CD14-positive monocyte (primary cell): ENCODE results near the gene GZMA. TPM values are rescaled to one million over a fixed set of nuclear protein-coding genes. Genes with fewer than 3 reads are reported as not detected.
"Not testable (repeated sequence)": the region's sequence is repeated elsewhere in the genome, so short reads cannot be mapped to it uniquely, and the experiment has no call there.

ENCODE experiments used
- DNase-seq, 3 donors: peaks; one replicate each; pipeline ENCODE4 v3.0.0-alpha.2; 2011 to 2022
- H2AFZ ChIP-seq: 2 replicates; pipeline ENCODE4 v1.6.0; 2012; ENCODE audit warnings: mild to moderate bottlenecking, low read depth, low read length, inconsistent platforms; ENCODE audit not compliant: insufficient read depth, poor library complexity, severe bottlenecking
- H3K27ac ChIP-seq, 2 donors: 1 replicate in 1 of 2; 2 replicates in 1 of 2; pipeline ENCODE4 v1.5.1; 2012 to 2013; ENCODE audit warnings: low read length in 2 of 2, control low read depth in 1 of 2, inconsistent platforms in 1 of 2, low read depth in 1 of 2, mild to moderate bottlenecking in 1 of 2
- H3K27me3 ChIP-seq, 2 donors: one replicate each; pipeline versions ENCODE4 v1.6.0 to v1.6.1; 2011 to 2013; ENCODE audit warnings: low read length in 2 of 2; ENCODE audit not compliant: control insufficient read depth in 2 of 2, insufficient read depth in 2 of 2
- H3K36me3 ChIP-seq, 2 donors: replicated peaks in 1 of 2; 1 replicate in 1 of 2; 2 replicates in 1 of 2; pipeline versions ENCODE4 v1.5.1 to v1.6.1; 2012 to 2013; ENCODE audit warnings: low read length in 2 of 2, control low read depth in 1 of 2, inconsistent platforms in 1 of 2, mild to moderate bottlenecking in 1 of 2; ENCODE audit not compliant: insufficient read depth in 2 of 2, control insufficient read depth in 1 of 2
- H3K4me1 ChIP-seq, 2 donors: 1 replicate in 1 of 2; 2 replicates in 1 of 2; pipeline versions ENCODE4 v1.5.1 to v1.6.1; 2012 to 2013; ENCODE audit warnings: low read length in 2 of 2, control low read depth in 1 of 2, inconsistent platforms in 1 of 2, mild to moderate bottlenecking in 1 of 2, moderate library complexity in 1 of 2; ENCODE audit not compliant: insufficient read depth in 2 of 2, control insufficient read depth in 1 of 2
- H3K4me2 ChIP-seq: replicated peaks from 2 replicates; pipeline ENCODE3; 2012; ENCODE audit warnings: low read length, moderate library complexity, mild to moderate bottlenecking; ENCODE audit not compliant: poor library complexity, severe bottlenecking; ENCODE audit errors: extremely low read depth
- H3K4me3 ChIP-seq, 3 experiments: fragments of 200-600 bp in 1 of 3; sonication (generic) in 1 of 3; replicated peaks in 1 of 3; 1 replicate in 2 of 3; 2 replicates in 1 of 3; pipeline ENCODE4 v1.5.1; 2011 to 2013; ENCODE audit warnings: low read length in 3 of 3, mild to moderate bottlenecking in 3 of 3, control low read depth in 2 of 3, low read depth in 2 of 3, inconsistent platforms in 1 of 3, moderate library complexity in 1 of 3
- H3K79me2 ChIP-seq: 2 replicates; pipeline ENCODE4 v1.6.0; 2012; ENCODE audit warnings: mild to moderate bottlenecking, control low read depth, inconsistent platforms, low read length, moderate library complexity; ENCODE audit not compliant: insufficient read depth
- H3K9ac ChIP-seq: 2 replicates; pipeline ENCODE4 v1.6.0; 2017; ENCODE audit warnings: low read length, mild to moderate bottlenecking; ENCODE audit not compliant: insufficient read depth, poor library complexity, severe bottlenecking
- H3K9me3 ChIP-seq, 2 donors: replicated peaks in 1 of 2; 1 replicate in 1 of 2; 2 replicates in 1 of 2; pipeline versions ENCODE4 v1.5.1 to v1.6.1; 2012 to 2013; ENCODE audit warnings: low read length in 2 of 2, control low read depth in 1 of 2; ENCODE audit not compliant: control insufficient read depth in 1 of 2, insufficient read depth in 1 of 2
- H4K20me1 ChIP-seq: 2 replicates; pipeline ENCODE4 v1.6.0; 2012; ENCODE audit warnings: mild to moderate bottlenecking, low read length, control low read depth, moderate library complexity; ENCODE audit not compliant: insufficient read depth
- H3K27ac Mint-ChIP-seq, 7 donors: one replicate each; pipeline ENCODE4 v1.8.0; 2020; ENCODE audit warnings: mild to moderate bottlenecking in 7 of 7, mixed read lengths in 7 of 7, moderate library complexity in 6 of 7, inconsistent platforms in 2 of 7
- H3K27me3 Mint-ChIP-seq, 3 donors: one replicate each; pipeline ENCODE4 v1.8.0; 2021 to 2022; ENCODE audit warnings: low read depth in 3 of 3, mild to moderate bottlenecking in 3 of 3, mixed read lengths in 3 of 3, moderate library complexity in 3 of 3, inconsistent platforms in 1 of 3
- H3K36me3 Mint-ChIP-seq, 2 donors: one replicate each; pipeline ENCODE4 v1.8.0; 2020; ENCODE audit warnings: mixed read lengths in 2 of 2, inconsistent platforms in 1 of 2, mild to moderate bottlenecking in 1 of 2
- H3K4me1 Mint-ChIP-seq: one replicate; pipeline ENCODE4 v1.8.0; 2020; ENCODE audit warnings: mild to moderate bottlenecking, mixed read lengths
- H3K4me3 Mint-ChIP-seq, 2 donors: one replicate each; pipeline ENCODE4 v1.8.0; 2020; ENCODE audit warnings: mild to moderate bottlenecking in 2 of 2, mixed read lengths in 2 of 2, moderate library complexity in 1 of 2
- H3K9me3 Mint-ChIP-seq, 7 donors: one replicate each; pipeline ENCODE4 v1.8.0; 2020 to 2022; ENCODE audit warnings: mixed read lengths in 7 of 7, mild to moderate bottlenecking in 6 of 7, moderate library complexity in 6 of 7, inconsistent platforms in 2 of 7
- WGBS: methylation state at CpG from one replicate; pipeline ENCODE4 v1.1.5; 2013; ENCODE audit warnings: missing lambda C conversion rate; ENCODE audit not compliant: insufficient coverage; 5-methylcytosine and 5-hydroxymethylcytosine counted together
- intact Hi-C, 2 donors: fragments of 100-400 bp; cut with micrococcal nuclease; formaldehyde crosslinking; loops; one replicate each; pipeline versions ENCODE4 v1.15.0 to v1.15.1; 2023
- polyA plus RNA-seq, 3 donors: library from polyadenylated mRNA; depleted of rRNA in 1 of 3; unstranded in 2 of 3; stranded (reverse) in 1 of 3; fragments of 300-500 nt in 2 of 3; fragments of >200 nt in 1 of 3; fragmentation: Illumina TruSeq in 2 of 3; gene quantifications; 1 replicate in 2 of 3; 2 replicates in 1 of 3; pipeline ENCODE4 v1.2.3, GENCODE V29; 2012 to 2021
- TF ChIP-seq, protein P1 (sequence below): fragments of 200-600 bp; IDR thresholded peaks from one replicate; pipeline ENCODE4 v1.8.0; 2022; ENCODE audit warnings: antibody characterized with exemption, mild to moderate bottlenecking

Gene GZMA
- polyA plus RNA-seq, 3 donors, result 2.3 to 2.6 TPM; not detected in 1

DNA sequence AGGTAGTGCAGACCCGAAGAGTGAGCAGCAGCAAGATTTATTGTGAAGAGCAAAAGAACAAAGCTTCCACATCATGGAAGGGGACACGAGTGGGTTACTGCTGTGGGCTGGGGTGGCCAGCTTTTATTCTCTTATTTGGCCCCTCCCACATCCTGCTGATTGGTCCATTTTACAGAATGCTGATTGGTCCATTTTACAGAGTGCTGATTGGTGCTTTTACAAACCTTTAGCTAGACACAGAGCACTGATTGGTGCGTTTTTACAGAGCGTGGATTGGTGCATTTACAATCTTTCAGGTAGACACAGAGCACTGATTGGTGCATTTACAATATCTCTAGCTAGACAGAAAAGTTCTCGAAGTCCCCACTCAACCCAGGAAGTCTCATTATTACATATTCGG, 11.4 kb upstream of the GZMA start:
- not testable (repeated sequence) for H3K36me3 Mint-ChIP-seq

DNA sequence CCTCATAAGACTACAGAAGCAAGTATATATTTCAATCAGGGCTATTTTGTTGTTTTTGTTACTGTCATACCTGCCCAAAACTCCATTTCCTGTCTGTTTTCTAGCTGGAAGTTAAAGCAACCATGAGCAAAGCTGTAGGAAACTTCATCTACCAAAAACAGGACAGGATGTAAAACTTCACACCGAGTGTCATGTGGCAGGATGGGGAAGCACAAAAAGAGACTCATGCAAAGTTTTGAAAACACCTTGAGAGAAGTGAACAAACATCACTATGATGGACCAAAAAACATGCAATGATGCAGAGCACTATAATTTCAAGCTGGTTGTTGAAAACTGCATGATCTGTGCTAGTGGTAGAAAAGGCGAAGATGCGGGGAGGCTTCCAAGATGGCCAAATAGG, 6.3 kb upstream of the GZMA start:
- Histone ChIP-seq H3K9ac (no peak overlapping the region), H3K9me3 (no peaks in the 10 kb centered on the region), H3K79me2 (no peaks in the 10 kb centered on the region), H3K4me2 (no peak overlapping the region), H3K27ac (no peak overlapping the region), H3K4me3 (no peak overlapping the region), H2AFZ (no peak overlapping the region), H3K4me1 (no peaks in the 10 kb centered on the region), H3K36me3 (no peaks in the 10 kb centered on the region), H3K27me3 (no peaks in the 10 kb centered on the region), H4K20me1 (no peaks in the 10 kb centered on the region)
- DNase-seq, result no peak
- H3K4me3 Mint-ChIP-seq, result no peak overlapping the region
- WGBS, result 65% methylated on average over 2 of the region's 3 CpGs
- intact Hi-C loops, result no loop called here
- TF ChIP-seq, protein P1, sequence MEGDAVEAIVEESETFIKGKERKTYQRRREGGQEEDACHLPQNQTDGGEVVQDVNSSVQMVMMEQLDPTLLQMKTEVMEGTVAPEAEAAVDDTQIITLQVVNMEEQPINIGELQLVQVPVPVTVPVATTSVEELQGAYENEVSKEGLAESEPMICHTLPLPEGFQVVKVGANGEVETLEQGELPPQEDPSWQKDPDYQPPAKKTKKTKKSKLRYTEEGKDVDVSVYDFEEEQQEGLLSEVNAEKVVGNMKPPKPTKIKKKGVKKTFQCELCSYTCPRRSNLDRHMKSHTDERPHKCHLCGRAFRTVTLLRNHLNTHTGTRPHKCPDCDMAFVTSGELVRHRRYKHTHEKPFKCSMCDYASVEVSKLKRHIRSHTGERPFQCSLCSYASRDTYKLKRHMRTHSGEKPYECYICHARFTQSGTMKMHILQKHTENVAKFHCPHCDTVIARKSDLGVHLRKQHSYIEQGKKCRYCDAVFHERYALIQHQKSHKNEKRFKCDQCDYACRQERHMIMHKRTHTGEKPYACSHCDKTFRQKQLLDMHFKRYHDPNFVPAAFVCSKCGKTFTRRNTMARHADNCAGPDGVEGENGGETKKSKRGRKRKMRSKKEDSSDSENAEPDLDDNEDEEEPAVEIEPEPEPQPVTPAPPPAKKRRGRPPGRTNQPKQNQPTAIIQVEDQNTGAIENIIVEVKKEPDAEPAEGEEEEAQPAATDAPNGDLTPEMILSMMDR, result no peak
- peaks cover 0 to 12% (median 5%) of the 10 kb centered on the region in 7 donors for H3K9me3 Mint-ChIP-seq
- peaks cover 4 to 11% (median 8%) of the 10 kb centered on the region in 3 donors for H3K27me3 Mint-ChIP-seq
- H3K27ac Mint-ChIP-seq, result no peak overlapping the region
- no peaks in the 10 kb centered on the region for H3K36me3 Mint-ChIP-seq
- H3K4me1 Mint-ChIP-seq, result peaks cover 6% of the 10 kb centered on the region

More for the DNA sequence above, 11.4 kb upstream of the GZMA start:
- H4K20me1 ChIP-seq, H3K4me3 ChIP-seq, H3K4me1 Mint-ChIP-seq, H3K27me3 Mint-ChIP-seq, H3K27me3 ChIP-seq, H3K27ac Mint-ChIP-seq, H3K9me3 ChIP-seq, H3K9ac ChIP-seq, H3K4me1 ChIP-seq, H3K4me3 Mint-ChIP-seq, H2AFZ ChIP-seq, H3K27ac ChIP-seq, DNase-seq, intact Hi-C loops, H3K4me2 ChIP-seq, H3K36me3 ChIP-seq, H3K79me2 ChIP-seq: not testable (repeated sequence)
- H3K9me3 Mint-ChIP-seq, result peaks cover 4 to 12% (median 8%) of the 10 kb centered on the region in 7 donors
- 94% methylated on average over 3 of the region's 6 CpGs for WGBS
